ENCODE measurements around the gene DPH1.

DPH1 gene

GRCh38 chr17:2064980-2065785 is 35.2 kb downstream of the DPH1 start:
- H3K4me3 ChIP-seq (ENCODE audit: control insufficient read depth, low read depth, low read length): no peak overlapping the region
- TF ChIP-seq CTCF (conservative IDR thresholded peaks at IDR 0.05; ENCODE audit: control insufficient read depth, insufficient read depth, low read depth, low read length): peak; percentile 59
- DNase-seq (ENCODE audit: low read depth): peak; percentile 87

GRCh38 chr17:2065949-2066400 is 36.0 kb downstream of the DPH1 start:
- TF ChIP-seq CTCF (conservative IDR thresholded peaks at IDR 0.05; ENCODE audit: control insufficient read depth, insufficient read depth, low read depth, low read length): no peak
- no peak overlapping the region for H3K4me3 ChIP-seq (ENCODE audit: control insufficient read depth, low read depth, low read length)
- no peak for DNase-seq (ENCODE audit: low read depth)

- TF ChIP-seq CTCF (conservative IDR thresholded peaks at IDR 0.05; ENCODE audit: control insufficient read depth, insufficient read depth, low read depth, low read length): no peak
- no peak for DNase-seq (ENCODE audit: low read depth)
- no peak overlapping the region for H3K4me3 ChIP-seq (ENCODE audit: control insufficient read depth, low read depth, low read length)
These were observed 37.2 kb downstream of the DPH1 start for GRCh38 chr17:2067048-2067561.

- no peak for TF ChIP-seq CTCF (conservative IDR thresholded peaks at IDR 0.05; ENCODE audit: control insufficient read depth, insufficient read depth, low read depth, low read length)
- peak; percentile 84 for DNase-seq (ENCODE audit: low read depth)
- H3K4me3 ChIP-seq (ENCODE audit: control insufficient read depth, low read depth, low read length): no peak overlapping the region
These were observed 37.7 kb downstream of the DPH1 start for GRCh38 chr17:2067608-2068024.

GRCh38 chr17:2068031-2068518 is 38.1 kb downstream of the DPH1 start:
- DNase-seq (ENCODE audit: low read depth): peak; percentile 88
- peak; percentile 17 for TF ChIP-seq CTCF (conservative IDR thresholded peaks at IDR 0.05; ENCODE audit: control insufficient read depth, insufficient read depth, low read depth, low read length)
- no peak overlapping the region for H3K4me3 ChIP-seq (ENCODE audit: control insufficient read depth, low read depth, low read length)

GRCh38 chr17:2068519-2069051 is 38.6 kb downstream of the DPH1 start:
- no peak for TF ChIP-seq CTCF (conservative IDR thresholded peaks at IDR 0.05; ENCODE audit: control insufficient read depth, insufficient read depth, low read depth, low read length)
- H3K4me3 ChIP-seq (ENCODE audit: control insufficient read depth, low read depth, low read length): no peak overlapping the region

More at GRCh38 chr17:2068519-2069051, 38.6 kb downstream of the DPH1 start:
- peak; percentile 69 for DNase-seq (ENCODE audit: low read depth)
